ENCODE data around the gene MYO1B.
"Not testable (repeated sequence)": the region's sequence is repeated elsewhere in the genome, so short reads cannot be mapped to it uniquely, and the experiment has no call there.

MYO1B gene

GRCh38 chr2:191415858-191416257 lies 170.7 kb downstream of the MYO1B start:
- no peak for DNase-seq

GRCh38 chr2:191417746-191418145 lies 172.5 kb downstream of the MYO1B start:
- DNase-seq: no peak

GRCh38 chr2:191421950-191422349 lies 176.7 kb downstream of the MYO1B start:
- no peak for DNase-seq

GRCh38 chr2:191427031-191427430 lies 181.8 kb downstream of the MYO1B start:
- DNase-seq: no peak

- no peak for DNase-seq
These were observed 182.9 kb downstream of the MYO1B start for GRCh38 chr2:191428141-191428540.

GRCh38 chr2:191430476-191430875 lies 185.3 kb downstream of the MYO1B start:
- DNase-seq: no peak

- DNase-seq: no peak
These were observed 186.9 kb downstream of the MYO1B start for GRCh38 chr2:191432121-191432520.

GRCh38 chr2:191434072-191434471 lies 188.9 kb downstream of the MYO1B start:
- no peak for DNase-seq

- no peak for DNase-seq
These were observed 189.9 kb downstream of the MYO1B start for GRCh38 chr2:191435141-191435540.

- DNase-seq: no peak
These were observed 191.3 kb downstream of the MYO1B start for GRCh38 chr2:191436368-191437055.

- DNase-seq: no peak
These were observed 194.3 kb downstream of the MYO1B start for GRCh38 chr2:191439481-191439880.

- DNase-seq: no peak
These were observed 196.5 kb downstream of the MYO1B start for GRCh38 chr2:191441496-191442214.

- no peak for DNase-seq
These were observed 198.2 kb downstream of the MYO1B start for GRCh38 chr2:191443446-191443845.

GRCh38 chr2:191446910-191447309 lies 201.7 kb downstream of the MYO1B start:
- DNase-seq: no peak

GRCh38 chr2:191451116-191451515 lies 205.9 kb downstream of the MYO1B start:
- DNase-seq: no peak

- DNase-seq: no peak
These were observed 206.9 kb downstream of the MYO1B start for GRCh38 chr2:191452065-191452464.

GRCh38 chr2:191453761-191454160 lies 208.6 kb downstream of the MYO1B start:
- no peak for DNase-seq

GRCh38 chr2:191456506-191456905 lies 211.3 kb downstream of the MYO1B start:
- DNase-seq: not testable (repeated sequence)

- no peak for DNase-seq
These were observed 214.0 kb downstream of the MYO1B start for GRCh38 chr2:191459158-191459557.

- no peak for DNase-seq
These were observed 217.2 kb downstream of the MYO1B start for GRCh38 chr2:191462370-191462769.

GRCh38 chr2:191463790-191464189 lies 218.6 kb downstream of the MYO1B start:
- no peak for DNase-seq

GRCh38 chr2:191465766-191466420 lies 220.7 kb downstream of the MYO1B start:
- no peak for DNase-seq

- no peak for DNase-seq
These were observed 221.9 kb downstream of the MYO1B start for GRCh38 chr2:191467113-191467512.

GRCh38 chr2:191470306-191470705 lies 225.1 kb downstream of the MYO1B start:
- no peak for DNase-seq

Measured in activated effector memory CD4-positive, alpha-beta T cell treated with Interleukin-2 at 50 U/mL for 16 hours (primary cell).